Stimulated activated CD4-positive, alpha-beta T cell treated with anti-CD3 and anti-CD28 coated beads, Interleukin-15, amount 100 ng/mL, for 48 hours (primary cell): Measurements from ENCODE around the gene SLC25A10.
"Not testable (repeated sequence)": the region's sequence is repeated elsewhere in the genome, so short reads cannot be mapped to it uniquely, and the experiment has no call there.

Experiments used
- DNase-seq, 2 donors: peaks; one replicate each; pipeline ENCODE4 v3.0.0-alpha.2; 2020; ENCODE audit warnings: low read depth in 2 of 2

Gene SLC25A10

DNA sequence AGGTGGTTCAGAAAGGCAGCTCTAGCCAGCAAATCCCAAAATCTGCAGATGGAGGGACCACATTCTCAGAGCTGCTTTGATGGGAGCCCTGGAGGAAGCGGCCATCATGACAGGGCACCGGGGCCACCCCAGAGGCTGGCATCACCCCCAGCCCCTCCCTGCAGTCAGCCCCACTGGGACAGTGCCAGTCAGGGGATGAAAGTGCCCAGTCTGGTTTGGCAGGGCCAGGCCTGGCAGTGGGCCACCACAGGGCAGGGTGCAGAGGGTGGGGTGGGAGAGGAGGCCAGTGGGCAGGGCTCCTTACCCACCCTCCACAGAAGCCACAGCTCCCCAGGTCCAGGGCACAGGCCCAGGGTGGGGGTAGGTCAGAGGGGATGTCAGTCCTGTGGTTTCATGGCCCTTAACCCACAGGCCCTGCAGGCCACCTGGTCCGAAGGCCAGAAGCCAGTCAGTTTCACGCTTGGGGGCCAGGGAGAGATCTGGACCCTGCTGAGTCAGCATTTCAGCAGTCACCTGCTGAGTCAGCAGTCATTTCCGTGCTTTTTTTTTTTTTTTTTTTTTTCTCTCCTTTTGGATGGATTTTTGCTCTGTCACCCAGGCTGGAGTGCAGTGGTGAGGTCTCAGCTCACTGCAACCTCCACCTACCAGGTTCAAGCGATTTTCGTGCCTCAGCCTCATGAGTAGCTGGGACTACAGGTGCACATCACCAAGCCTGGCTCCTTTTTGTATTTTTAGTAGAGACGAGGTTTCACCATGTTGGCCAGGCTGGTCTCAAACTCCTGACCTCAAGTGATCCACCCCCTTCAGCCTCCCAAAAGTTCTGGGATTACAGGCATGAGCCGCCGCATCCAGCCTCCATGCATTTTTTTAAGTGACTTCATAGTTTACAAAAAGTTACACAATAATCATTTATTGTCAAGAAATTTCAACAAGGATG, 10.4 kb downstream of the SLC25A10 start:
- no peak for DNase-seq

DNA sequence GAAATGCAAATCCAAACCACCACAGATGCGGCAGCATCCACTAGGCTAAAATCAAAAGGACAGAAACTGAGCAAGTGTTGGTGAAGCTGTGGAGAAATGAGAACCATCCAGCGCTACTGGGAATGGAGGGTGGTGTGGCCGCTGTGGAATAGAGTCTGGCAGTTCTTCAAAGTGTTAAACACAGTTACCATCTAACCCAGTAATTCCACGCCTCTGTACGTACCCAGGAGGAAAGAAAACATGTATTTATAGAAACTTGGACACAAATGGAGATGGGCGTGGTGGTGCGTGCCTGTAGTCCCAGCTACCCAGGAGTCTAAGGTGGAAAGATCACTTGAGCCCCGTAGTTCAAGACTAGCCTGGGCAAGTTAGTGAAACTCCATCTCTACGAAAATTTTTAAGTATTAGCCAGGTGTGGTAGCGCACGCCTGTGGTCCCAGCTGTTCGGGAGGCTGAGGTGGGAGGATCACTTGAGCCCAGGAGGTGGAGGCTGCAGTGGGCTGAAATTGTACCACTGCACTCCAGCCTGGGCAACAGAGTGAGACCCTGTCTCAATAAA, 11.6 kb downstream of the SLC25A10 start:
- no peak for DNase-seq

DNA sequence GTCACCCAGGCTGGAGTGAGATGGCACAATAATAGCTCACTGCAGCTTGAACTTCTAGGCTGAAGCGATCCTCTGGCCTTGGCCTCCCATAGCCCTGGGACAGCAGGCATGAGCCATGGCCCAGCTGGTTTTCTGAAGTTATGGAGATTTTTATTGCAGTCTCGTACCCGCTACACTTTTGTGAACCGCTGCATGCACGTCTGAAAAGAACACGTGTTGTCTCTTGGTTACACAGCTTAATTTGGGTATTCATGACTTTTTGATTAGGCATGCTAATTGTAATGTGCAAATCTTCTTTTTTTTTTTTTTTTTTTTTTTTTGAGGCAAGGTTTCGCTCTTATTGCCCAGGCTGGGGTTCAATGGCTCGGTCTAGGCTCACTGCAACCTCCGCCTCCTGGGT, 13.4 kb downstream of the SLC25A10 start:
- no peak for DNase-seq

DNA sequence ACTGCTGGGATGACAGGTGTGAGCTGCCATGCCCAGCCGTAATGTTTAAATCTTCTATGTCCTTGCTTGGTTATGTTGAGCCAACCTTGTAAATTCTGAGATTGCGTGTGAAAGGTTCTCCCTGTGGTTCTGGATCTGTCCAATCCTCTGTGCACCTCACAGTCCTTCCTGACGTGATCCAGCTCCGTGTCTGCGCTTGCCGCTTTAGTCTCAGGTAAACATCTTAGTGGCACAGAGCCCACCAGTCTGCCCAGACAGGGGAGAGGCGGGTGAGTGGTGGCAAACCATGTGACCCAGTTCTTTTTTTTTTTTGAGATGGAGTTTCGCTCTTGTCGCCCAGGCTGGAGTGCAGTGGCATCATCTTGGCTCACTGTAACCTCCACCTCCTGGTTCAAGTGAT, 13.9 kb downstream of the SLC25A10 start:
- DNase-seq, result no peak

DNA sequence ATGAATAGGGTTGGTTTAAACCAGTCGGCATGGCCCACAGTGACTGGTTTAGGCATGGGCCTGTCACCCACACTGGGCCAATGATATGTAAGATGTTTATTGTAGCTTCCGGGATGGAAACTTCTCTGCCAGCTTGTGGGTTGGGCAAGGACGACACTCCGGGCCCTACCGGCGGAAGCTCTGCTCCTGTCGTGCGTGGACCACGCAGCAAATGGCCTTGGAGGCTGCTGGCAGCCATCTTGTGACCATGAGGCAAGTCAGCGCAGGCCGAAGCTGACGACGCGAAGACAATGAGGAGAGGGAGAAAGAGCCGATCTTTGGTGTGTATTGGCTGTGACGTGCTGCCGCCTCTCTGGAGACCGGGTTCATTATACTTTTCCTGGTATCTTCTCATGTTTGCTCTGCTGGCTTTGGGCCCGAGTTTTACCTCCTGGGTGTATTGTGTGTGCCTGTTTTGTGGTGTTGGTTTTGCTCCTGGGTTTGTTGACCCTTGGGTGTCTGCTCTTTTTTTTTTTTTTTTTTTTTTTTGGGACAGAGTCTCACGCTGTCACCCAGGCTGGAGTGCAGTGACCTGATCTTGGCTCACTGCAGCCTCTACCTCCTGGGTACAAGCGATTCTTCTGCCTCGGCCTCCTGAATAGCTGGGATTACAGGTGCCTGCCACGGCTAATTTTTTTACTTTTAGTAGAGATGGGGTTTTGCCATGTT, 15.4 kb downstream of the SLC25A10 start:
- no peak for DNase-seq

DNA sequence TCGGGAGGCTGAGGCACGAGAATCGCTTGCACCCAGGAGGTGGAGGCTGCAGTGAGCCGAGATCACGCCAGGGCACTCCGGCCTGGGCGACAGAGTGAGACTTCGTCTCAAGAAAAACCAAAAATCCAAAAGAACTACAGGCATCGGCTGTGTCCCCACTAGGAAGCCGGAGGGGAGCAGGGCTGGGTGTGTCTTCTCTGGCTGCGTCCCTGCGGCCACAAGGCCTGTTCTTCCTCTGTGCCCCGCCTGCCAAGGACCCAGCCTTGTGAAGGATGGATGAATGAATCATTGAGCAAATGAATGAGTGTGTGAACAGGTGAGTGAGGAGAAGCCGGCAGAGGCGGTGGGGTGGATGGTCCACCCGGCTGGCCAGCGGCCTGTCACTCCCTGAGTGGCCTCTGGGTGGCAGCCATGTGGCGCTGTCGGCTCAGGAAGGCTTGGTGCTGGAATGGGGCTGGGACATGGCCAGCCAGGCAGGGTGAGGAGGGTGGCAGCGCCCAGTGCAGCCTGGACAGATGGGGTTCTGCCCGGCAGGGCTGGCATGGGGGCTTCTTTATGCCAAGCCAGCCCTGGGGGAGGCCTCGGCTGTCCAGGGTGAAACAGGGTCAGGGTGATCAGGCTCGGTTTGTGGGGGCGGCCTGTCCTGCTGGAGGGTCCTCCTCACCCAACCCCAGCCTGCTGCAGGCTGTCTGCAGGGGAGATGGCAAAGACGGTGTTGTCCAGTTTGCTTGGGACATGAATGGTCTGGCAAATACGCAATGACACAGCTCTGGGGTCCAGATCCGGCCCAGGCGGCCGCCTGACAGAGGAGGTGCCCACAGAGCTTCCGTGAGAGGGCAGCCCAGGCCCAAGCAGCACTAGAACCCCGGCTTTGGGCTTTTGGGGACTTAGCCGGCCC, 21.7 kb downstream of the SLC25A10 start:
- DNase-seq, result peak; percentile 65 to 70

DNA sequence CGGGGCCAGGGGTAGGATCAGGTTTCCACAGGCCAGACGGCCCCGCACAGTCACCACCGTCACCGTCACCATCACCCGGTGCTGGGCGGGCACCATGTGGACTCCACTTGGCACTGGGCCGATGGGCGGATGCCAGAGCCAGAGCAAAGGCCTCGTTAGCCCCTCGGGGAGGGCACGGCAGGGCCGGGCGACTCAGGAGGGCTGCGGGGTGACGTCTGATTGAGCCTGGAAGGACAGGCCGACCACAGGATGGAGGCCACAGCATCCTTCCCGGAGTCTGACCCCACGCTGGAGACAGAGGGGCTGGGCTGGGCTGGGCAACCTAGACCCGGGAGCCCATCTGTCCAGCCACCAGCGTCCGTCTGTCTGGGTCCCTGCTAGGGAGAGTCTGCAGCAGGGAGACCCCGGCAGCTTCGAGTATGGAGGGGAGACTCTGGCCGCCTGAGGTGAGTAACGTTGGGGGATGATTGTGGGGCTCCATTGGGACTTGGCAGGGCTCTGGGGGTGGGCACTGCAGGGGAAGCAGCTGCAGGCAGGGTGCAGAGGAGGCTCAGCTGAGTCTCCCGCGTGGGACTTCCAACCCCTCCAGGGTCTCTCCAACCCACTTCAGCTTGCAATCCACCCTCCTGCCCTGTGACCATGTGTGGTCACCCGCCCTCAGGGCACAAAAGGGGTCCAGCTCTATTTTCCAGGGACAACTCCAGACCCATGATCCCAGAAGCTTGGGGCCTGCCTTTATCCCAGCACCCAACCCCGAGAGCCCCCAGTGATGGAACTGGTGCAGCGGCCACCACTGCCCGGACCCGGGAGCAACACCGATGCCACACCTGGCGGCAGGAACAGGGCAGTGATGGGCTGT, 22.6 kb downstream of the SLC25A10 start:
- DNase-seq, result no peak

DNA sequence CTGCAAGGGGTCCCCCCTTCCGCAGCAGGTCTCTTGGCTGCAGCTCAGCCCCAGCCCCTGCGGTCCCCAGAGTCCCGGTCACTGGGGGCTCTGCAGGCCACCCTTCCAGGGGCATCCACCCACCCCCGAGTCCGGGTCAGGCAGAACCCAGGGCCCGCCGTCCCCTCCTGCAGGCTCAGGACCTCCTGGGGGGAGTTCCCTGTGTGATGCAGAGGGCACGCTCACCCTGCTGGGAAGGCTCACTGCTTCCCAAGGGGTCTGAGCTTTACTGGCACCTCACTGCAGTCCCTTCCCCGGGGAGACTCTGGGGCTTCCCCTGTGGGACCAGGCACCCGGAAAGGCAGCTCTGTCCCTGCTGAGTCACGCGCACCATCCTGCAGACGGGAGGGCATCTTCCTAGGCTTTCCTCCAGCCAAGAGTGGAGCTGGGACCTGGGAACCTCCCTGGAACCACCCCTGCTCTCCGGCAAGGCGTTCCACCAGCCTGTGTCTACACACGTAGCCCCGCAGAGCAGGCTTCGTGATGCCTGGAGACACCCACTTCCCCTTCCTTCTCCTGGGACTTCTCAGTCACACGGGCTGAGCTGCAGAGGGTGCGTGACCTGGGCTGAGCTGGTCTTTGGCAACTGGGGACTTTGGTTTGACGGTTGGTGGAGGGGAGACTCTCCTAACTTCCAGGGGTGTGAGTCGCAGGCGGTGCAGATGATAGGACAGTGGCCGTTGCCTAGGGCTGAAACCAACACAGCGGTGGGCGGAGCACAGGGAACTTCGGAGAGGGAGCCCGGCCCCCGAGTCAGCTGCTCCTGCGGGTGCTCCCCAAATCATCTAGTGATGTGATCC, 23.4 kb downstream of the SLC25A10 start:
- DNase-seq, result no peak

DNA sequence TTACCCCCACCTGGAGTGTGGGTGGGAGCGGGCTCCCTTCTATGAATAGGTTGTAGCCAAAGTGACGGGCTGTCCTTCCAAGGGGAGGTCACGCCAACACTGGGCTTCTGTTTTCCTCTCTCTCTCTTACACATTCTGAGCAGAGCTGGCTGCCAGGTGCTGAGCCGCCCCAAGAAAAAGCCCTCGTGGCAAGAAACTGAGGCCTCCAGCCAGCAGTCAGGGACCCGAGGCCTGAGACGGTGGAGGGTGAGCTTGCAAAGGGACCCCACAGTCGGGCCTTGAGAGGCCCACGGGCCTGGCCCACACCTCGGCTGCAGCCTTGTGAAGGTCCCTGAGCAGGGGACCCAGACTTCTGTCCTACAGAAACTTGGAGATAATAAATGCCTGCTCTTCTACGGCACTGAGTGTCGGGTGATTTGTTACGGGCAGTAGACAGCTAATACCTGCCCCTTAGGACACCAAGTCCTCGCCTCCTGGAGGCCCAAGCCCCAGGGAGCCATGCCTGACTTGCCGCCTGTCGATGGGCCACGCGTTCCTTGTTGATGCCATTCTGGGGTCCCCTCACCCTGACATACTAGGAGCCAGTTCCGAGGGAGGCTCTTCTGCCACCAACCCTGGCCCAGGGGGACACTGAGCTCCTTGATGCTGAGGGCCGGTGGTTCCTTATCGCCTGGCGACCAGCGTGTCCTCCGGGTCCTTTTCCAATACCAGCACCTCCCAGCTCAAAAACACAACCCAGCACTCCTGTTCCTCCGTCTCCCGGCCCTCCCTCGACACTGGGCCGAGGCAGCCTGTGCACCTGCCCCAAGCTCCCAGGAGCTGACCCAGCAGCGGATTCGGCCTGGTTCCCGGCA, 26.1 kb downstream of the SLC25A10 start:
- DNase-seq, result no peak

DNA sequence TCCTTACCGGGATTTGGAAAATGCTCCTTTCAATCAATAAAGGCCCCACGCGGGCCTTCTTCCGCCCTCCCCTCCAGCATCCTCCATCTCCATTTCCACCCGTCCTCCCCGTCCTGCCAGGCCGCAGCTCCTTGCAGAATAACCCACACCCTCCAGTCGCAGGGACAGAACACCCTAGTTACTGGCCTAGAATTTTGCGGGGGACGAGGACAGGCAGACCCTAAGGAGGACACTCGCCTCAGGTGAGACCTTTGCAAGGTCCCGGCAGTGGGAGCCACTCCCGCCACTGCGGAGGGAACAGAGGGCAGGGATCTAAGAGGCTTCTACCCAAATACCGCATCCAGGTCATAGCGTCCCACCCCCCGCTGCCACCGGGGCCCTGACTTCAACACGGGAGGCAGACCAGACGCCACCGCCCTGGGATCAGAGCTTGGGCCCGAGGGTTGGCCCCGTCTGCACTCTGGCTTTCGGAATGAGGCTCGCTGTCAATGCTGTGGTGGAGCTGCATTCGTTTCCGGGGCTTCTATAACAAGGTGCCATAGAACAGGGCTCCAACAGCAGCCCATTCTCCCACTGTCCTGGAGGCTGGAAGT, 26.8 kb downstream of the SLC25A10 start:
- DNase-seq, result no peak

DNA sequence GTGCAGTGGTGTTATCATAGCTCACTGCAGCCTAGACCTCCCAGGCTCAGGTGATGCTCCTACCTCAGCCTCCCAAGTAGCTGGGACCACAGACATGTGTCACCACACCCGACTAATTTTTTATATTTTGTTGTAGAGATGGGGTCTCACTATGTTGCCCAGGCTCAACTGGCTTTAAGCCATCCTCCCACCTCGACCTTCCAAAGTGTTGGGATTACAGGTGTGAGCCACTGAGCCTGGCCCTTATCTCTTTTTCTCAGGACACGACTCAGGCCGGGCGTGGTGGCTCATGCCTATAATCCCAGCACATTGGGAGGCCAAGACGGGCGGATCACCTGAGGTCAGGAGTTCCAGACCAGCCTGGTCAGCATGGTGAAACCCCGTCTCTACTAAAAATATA, 27.5 kb downstream of the SLC25A10 start:
- not testable (repeated sequence) for DNase-seq

DNA sequence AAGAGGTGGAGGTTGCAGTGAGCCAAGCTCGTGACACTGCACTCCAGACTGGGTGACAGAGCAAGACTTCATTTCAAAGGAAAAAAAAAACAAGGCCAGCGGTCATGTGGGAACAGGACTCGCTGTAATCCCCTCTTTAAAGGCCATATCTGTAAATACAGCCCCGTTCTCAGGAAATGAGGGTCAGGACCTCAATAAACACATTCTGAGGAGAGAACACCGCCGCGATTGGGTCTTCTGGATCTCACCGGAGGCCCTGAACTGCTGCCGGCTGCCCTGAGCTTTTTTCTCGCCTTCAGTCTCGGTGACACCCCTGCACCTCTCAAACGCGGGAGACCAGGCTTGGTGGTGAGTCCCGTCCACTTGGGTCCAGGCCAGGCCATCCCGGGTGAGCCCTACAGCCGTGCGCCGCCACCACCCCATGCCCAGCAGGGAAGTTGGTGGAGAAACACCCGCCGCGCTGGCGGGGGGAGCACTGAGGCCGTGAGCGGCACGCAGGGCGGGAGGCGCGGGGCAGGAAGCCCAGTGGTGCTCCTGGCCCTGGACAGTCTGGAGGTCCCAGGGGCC, 28.4 kb downstream of the SLC25A10 start:
- DNase-seq, result no peak

DNA sequence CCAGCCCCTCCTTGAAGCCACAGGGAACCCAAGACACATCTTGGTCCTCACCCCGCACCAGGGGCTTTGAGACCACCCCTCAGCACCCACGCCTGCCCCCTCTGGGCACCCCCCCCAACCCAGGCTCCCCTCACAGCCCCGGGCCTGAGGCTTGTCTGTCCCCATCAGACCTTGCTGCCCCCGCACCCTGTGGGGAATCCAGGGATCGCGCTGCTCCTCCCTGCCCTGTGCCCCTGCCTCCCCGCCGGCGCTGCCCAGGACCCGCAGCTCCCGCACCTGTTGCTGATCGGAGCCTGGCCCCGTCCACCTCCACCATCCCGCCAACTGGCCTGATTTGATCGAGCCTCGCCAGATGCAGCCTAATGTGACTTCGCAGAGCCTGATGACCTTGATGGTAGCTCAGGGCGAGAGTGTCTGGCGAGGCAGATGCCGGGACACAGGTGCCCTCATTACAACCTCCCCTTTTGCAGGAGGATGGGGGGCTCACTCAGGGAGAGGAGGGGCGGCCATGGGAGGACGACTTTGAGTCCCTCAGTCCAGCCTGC, 29.0 kb downstream of the SLC25A10 start:
- DNase-seq, result no peak

DNA sequence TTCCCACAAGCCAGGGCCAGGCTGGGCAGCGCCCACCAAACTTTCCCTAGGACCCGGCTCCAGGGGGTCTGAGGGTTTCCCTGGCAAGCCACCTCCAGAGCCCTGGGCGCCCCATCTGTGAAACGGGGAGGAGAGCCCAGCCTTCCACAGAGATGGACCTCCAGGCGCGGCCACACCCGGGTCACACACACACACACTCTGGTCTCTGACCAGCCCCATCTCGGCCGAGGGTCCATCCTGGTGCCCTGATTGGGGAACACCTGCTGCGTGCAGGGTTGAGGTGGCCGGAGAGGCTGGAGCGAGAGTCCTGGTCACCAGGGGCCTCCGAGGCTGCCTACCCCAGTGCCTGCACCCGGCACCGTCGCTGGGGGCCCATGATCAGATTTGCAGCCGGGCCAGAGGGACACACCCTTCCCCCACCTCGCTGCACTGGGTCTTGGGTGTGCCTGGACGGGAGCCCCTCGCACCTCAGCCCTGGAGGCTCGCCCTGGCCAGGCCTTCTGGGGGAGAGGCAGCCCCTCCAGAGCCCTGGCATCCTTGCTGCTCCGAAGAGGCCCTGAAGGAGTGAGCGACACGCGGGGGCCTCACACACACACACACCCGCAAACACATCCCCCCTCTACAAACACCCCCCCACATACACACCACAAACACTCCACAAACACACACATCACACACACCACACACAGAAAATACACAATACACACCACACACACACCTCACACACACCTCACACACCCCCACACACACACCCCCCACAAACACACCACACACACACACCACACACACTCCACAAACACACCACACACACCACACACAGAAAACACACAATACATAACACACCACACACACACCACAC, 29.7 kb downstream of the SLC25A10 start:
- no peak for DNase-seq
